ENCODE data around the gene YRDC. TPM values are rescaled to one million over a fixed set of nuclear protein-coding genes. Genes with fewer than 3 reads are reported as not detected.

Gene YRDC
- total and polyA plus RNA-seq, 2 of the 13 experiments (the other 11 are each of a cell fraction or from before 2014, with no cell fraction given), result 27.5 to 29.2 TPM

- no peak for TF ChIP-seq SRSF1 (optimal IDR thresholded peaks at IDR 0.05; ENCODE audit: low read depth, low read length)
- TF ChIP-seq ZFP1 (CRISPR knock-in tag; IDR thresholded peaks at IDR 0.05), result peak; percentile 96; the same call in 1 of the 2 replicates
- TF ChIP-seq TCF12 (IDR thresholded peaks at IDR 0.05), result no peak
- peak; percentile 89; the same call in 1 of the 2 replicates for TF ChIP-seq TCF12 (CRISPR knock-in tag; IDR thresholded peaks at IDR 0.05)
- TF ChIP-seq HIC2 (CRISPR knock-in tag; IDR thresholded peaks at IDR 0.05; ENCODE audit: low read depth), result peak; percentile 58; the same call in 1 of the 2 replicates
- TF ChIP-seq CSRNP2 (CRISPR knock-in tag; conservative IDR thresholded peaks at IDR 0.05; ENCODE audit: low read depth), result peak; percentile 89; the same call in 1 of the 2 replicates
- 0 out of 2 replicates have a peak, but pooled peaks have one; percentile 2 for TF ChIP-seq HNF4G (IDR thresholded peaks at IDR 0.05; ENCODE audit: borderline replicate concordance, low read depth, low read length)
- peak; percentile 38; the same call in 1 of the 2 replicates for TF ChIP-seq HNF4G (CRISPR knock-in tag; IDR thresholded peaks at IDR 0.05; ENCODE audit: borderline replicate concordance, low read depth)
- TF ChIP-seq MBNL3 (CRISPR knock-in tag; conservative IDR thresholded peaks at IDR 0.05), result no peak
- TF ChIP-seq NONO (IDR thresholded peaks at IDR 0.05), result no peak
- no peak for TF ChIP-seq NONO (CRISPR knock-in tag; conservative IDR thresholded peaks at IDR 0.05)
- no peak for TF ChIP-seq AGO2 (optimal IDR thresholded peaks at IDR 0.05; ENCODE audit: low read depth, low read length)
- TF ChIP-seq ZNF207 (IDR thresholded peaks at IDR 0.05; ENCODE audit: borderline replicate concordance), result no peak
- TF ChIP-seq MYPOP (CRISPR knock-in tag; IDR thresholded peaks at IDR 0.05), result peak; percentile 87
- no peak for TF ChIP-seq SMAD1 (CRISPR knock-in tag; IDR thresholded peaks at IDR 0.05; ENCODE audit: borderline replicate concordance, low read depth)
- TF ChIP-seq MTERF4 (CRISPR knock-in tag; IDR thresholded peaks at IDR 0.05), result peak; percentile 99
- TF ChIP-seq ZNF598 (CRISPR knock-in tag; IDR thresholded peaks at IDR 0.05; ENCODE audit: borderline replicate concordance), result peak; percentile 84; the same call in 1 of the 2 replicates
- TF ChIP-seq ZNF878 (CRISPR knock-in tag; IDR thresholded peaks at IDR 0.05), result peak; percentile 93
- TF ChIP-seq MED13 (CRISPR knock-in tag; IDR thresholded peaks at IDR 0.05), result peak; percentile 99
- peak; percentile 61; the same call in 1 of the 2 replicates for TF ChIP-seq ZNF562 (CRISPR knock-in tag; IDR thresholded peaks at IDR 0.05; ENCODE audit: borderline replicate concordance)
- peak; percentile 99 for TF ChIP-seq SNAI1 (CRISPR knock-in tag; IDR thresholded peaks at IDR 0.05; ENCODE audit: borderline replicate concordance)
- no peak for TF ChIP-seq ZSCAN29 (CRISPR knock-in tag; conservative IDR thresholded peaks at IDR 0.05)
Observed at GRCh38 chr1:37764414-37764825, 43.6 kb downstream of the YRDC start (continued).

All from HepG2 (cell line).